ENCODE results near the gene CES2. TPM values are rescaled to one million over a fixed set of nuclear protein-coding genes. Genes with fewer than 3 reads are reported as not detected.

Gene CES2
- total RNA-seq, 1 experiment from 2014 or later, result 65.7 TPM

GRCh38 chr16:66901626-66902025, 33.7 kb upstream of the CES2 start:
- H3K4me3 Mint-ChIP-seq (ENCODE audit: unreplicated experiment), result no peak overlapping the region
- no peak for TF ChIP-seq CTCF (IDR thresholded peaks at IDR 0.05; ENCODE audit: unreplicated experiment)
- no peak for DNase-seq (ENCODE audit: unreplicated experiment)
- H3K27ac Mint-ChIP-seq (ENCODE audit: low read depth, unreplicated experiment), result no peak overlapping the region
- peaks cover 23% of the 10 kb centered on the region for H3K4me1 Mint-ChIP-seq (ENCODE audit: insufficient read depth, unreplicated experiment)
- intact Hi-C loops (cut with micrococcal nuclease), result no loop called here
- POLR2A ChIA-PET, result interaction anchor here (0.7 to 2.8 kb wide), 6 partner anchors 17 to 44 kb away, joined by 3 to 8 read pairs (median 4); partner anchors contain the start of genes CDH16 and CIAO2B
- no peaks in the 10 kb centered on the region for H3K9me3 Mint-ChIP-seq (ENCODE audit: unreplicated experiment)
- no peaks in the 10 kb centered on the region for H3K36me3 Mint-ChIP-seq (ENCODE audit: insufficient read depth, unreplicated experiment)
- no TSS peak for BruUV-seq (replicated peaks)
- H3K27me3 Mint-ChIP-seq (ENCODE audit: insufficient read depth, unreplicated experiment), result no peaks in the 10 kb centered on the region
- CTCF ChIA-PET, result interaction anchor here (1.0 to 1.1 kb wide), 2 partner anchors 17 to 26 kb away, joined by 3 to 4 read pairs; partner anchors contain the start of gene CDH16

GRCh38 chr16:66902648-66903543, 32.4 kb upstream of the CES2 start:
- intact Hi-C loops (cut with micrococcal nuclease), result no loop called here
- DNase-seq (ENCODE audit: unreplicated experiment), result no peak
- H3K27me3 Mint-ChIP-seq (ENCODE audit: insufficient read depth, unreplicated experiment), result no peaks in the 10 kb centered on the region
- ChIA-PET POLR2A (interaction anchor here (0.7 kb wide), 1 partner anchor 21 kb away, joined by 3 read pairs; no protein-coding TSS in a partner anchor), CTCF (interaction anchor here (0.6 to 5.1 kb wide), 5 partner anchors 8 to 274 kb away, joined by 3 to 30 read pairs (median 3); no protein-coding TSS in a partner anchor)
- H3K4me3 Mint-ChIP-seq (ENCODE audit: unreplicated experiment), result no peak overlapping the region
- H3K36me3 Mint-ChIP-seq (ENCODE audit: insufficient read depth, unreplicated experiment), result no peaks in the 10 kb centered on the region
- no peak overlapping the region for H3K27ac Mint-ChIP-seq (ENCODE audit: low read depth, unreplicated experiment)
- peaks cover 14% of the 10 kb centered on the region for H3K4me1 Mint-ChIP-seq (ENCODE audit: insufficient read depth, unreplicated experiment)
- no peaks in the 10 kb centered on the region for H3K9me3 Mint-ChIP-seq (ENCODE audit: unreplicated experiment)
- TF ChIP-seq CTCF (IDR thresholded peaks at IDR 0.05; ENCODE audit: unreplicated experiment), result no peak
- BruUV-seq (replicated peaks), result no TSS peak

- intact Hi-C loops (cut with micrococcal nuclease), result no loop called here
- POLR2A ChIA-PET, result interaction anchor here (0.7 kb wide), 1 partner anchor 20 kb away, joined by 3 read pairs; no protein-coding TSS in a partner anchor
Measured at GRCh38 chr16:66903544-66904427, 31.5 kb upstream of the CES2 start.

More at GRCh38 chr16:66903544-66904427, 31.5 kb upstream of the CES2 start:
- no peak for TF ChIP-seq CTCF (IDR thresholded peaks at IDR 0.05; ENCODE audit: unreplicated experiment)
- no peaks in the 10 kb centered on the region for H3K9me3 Mint-ChIP-seq (ENCODE audit: unreplicated experiment)
- no peak overlapping the region for H3K27ac Mint-ChIP-seq (ENCODE audit: low read depth, unreplicated experiment)
- H3K4me3 Mint-ChIP-seq (ENCODE audit: unreplicated experiment), result no peak overlapping the region
- no peaks in the 10 kb centered on the region for H3K36me3 Mint-ChIP-seq (ENCODE audit: insufficient read depth, unreplicated experiment)
- peaks cover 14% of the 10 kb centered on the region for H3K4me1 Mint-ChIP-seq (ENCODE audit: insufficient read depth, unreplicated experiment)
- DNase-seq (ENCODE audit: unreplicated experiment), result no peak
- CTCF ChIA-PET, result interaction anchor here (0.7 to 5.1 kb wide), 5 partner anchors 9 to 273 kb away, joined by 3 to 30 read pairs (median 4); partner anchors contain the start of gene CDH16
- BruUV-seq (replicated peaks), result no TSS peak
- no peaks in the 10 kb centered on the region for H3K27me3 Mint-ChIP-seq (ENCODE audit: insufficient read depth, unreplicated experiment)
